OCI-LY7 (cell line): ENCODE data around the gene BTRC. TPM values are rescaled to one million over a fixed set of nuclear protein-coding genes. Genes with fewer than 3 reads are reported as not detected.

Source experiments
- BruUV-seq: library from RNA; stranded (reverse); fragments of 400-500 nt; replicated peaks from 2 replicates; lab custom pipeline; 2021; lab: Mats Ljungman, UMichigan
- CTCF ChIA-PET: fragments of 300-600 bp; sonication (Branson Sonifier 250); formaldehyde crosslinking; loops from one replicate; lab custom pipeline; 2022; ENCODE audit warnings: antibody characterized with exemption; ENCODE audit not compliant: unreplicated experiment; lab: Charles Lee
- POLR2A ChIA-PET: fragments of 300-600 bp; sonication (Branson Sonifier 250); formaldehyde crosslinking; loops from one replicate; lab custom pipeline; 2022; ENCODE audit warnings: antibody characterized with exemption; lab: Charles Lee
- DNase-seq: peaks from one replicate; pipeline ENCODE4 v3.0.0-alpha.2; 2015; ENCODE audit warnings: low spot score
- H2AFZ ChIP-seq: fragments of 200-600 bp; sonication (generic), shearing (Covaris generic); 2 replicates; pipeline ENCODE4 v1.6.1; 2014; ENCODE audit warnings: mild to moderate bottlenecking, antibody characterized with exemption, low read length, moderate library complexity
- H3K27ac ChIP-seq: fragments of 200-600 bp; sonication (generic); 2 replicates; pipeline ENCODE4 v1.5.1; 2014; ENCODE audit warnings: mixed run types, low read depth, mild to moderate bottlenecking, moderate library complexity, low read length, inconsistent platforms; ENCODE audit not compliant: poor library complexity, severe bottlenecking
- H3K36me3 ChIP-seq: fragments of 200-600 bp; sonication (generic); 2 replicates; pipeline ENCODE4 v1.6.1; 2014; ENCODE audit warnings: mild to moderate bottlenecking, antibody characterized with exemption, low read length, moderate library complexity, mixed read lengths; ENCODE audit not compliant: insufficient read depth
- H3K4me1 ChIP-seq: fragments of 200-600 bp; sonication (generic); 2 replicates; pipeline ENCODE4 v1.5.1; 2014; ENCODE audit warnings: mild to moderate bottlenecking, low read length; ENCODE audit not compliant: insufficient read depth, poor library complexity, severe bottlenecking
- H3K4me2 ChIP-seq: fragments of 200-600 bp; sonication (generic); 2 replicates; pipeline ENCODE4 v1.6.1; 2014; ENCODE audit warnings: mild to moderate bottlenecking, low read length
- H3K4me3 ChIP-seq: fragments of 200-600 bp; sonication (generic); 2 replicates; pipeline ENCODE4 v1.5.1; 2014; ENCODE audit warnings: mild to moderate bottlenecking, low read depth, low read length; ENCODE audit not compliant: poor library complexity, severe bottlenecking
- H3K79me2 ChIP-seq: fragments of 200-600 bp; sonication (generic); 2 replicates; pipeline ENCODE4 v1.6.1; 2016; ENCODE audit warnings: low read depth, mild to moderate bottlenecking, low read length, moderate library complexity, mixed read lengths; ENCODE audit not compliant: insufficient read depth
- H3K9me2 ChIP-seq: fragments of 200-600 bp; sonication (generic); 2 replicates; pipeline ENCODE4 v1.6.1; 2016; ENCODE audit warnings: mild to moderate bottlenecking, low read length, mixed read lengths; ENCODE audit not compliant: insufficient read depth
- H3K9me3 ChIP-seq: fragments of 200-600 bp; sonication (generic); 2 replicates; pipeline ENCODE4 v1.6.1; 2014; ENCODE audit warnings: mild to moderate bottlenecking, mixed run types, low read length, mixed read lengths
- H4K20me1 ChIP-seq: fragments of 200-600 bp; sonication (generic); 2 replicates; pipeline ENCODE4 v1.6.1; 2014; ENCODE audit warnings: mild to moderate bottlenecking, antibody characterized with exemption, low read length, moderate library complexity, mixed read lengths; ENCODE audit not compliant: insufficient read depth
- CTCF ChIP-seq: fragments of 200-600 bp; sonication (generic); conservative IDR thresholded peaks from 2 replicates; pipeline ENCODE4 v1.5.1; 2014; ENCODE audit warnings: mild to moderate bottlenecking, antibody characterized with exemption, low read length, moderate library complexity, mixed read lengths
- EZH2phosphoT487 ChIP-seq: fragments of 200-600 bp; sonication (generic); IDR thresholded peaks from 2 replicates; pipeline ENCODE4 v1.6.1; 2018; ENCODE audit warnings: low read depth, borderline replicate concordance, mild to moderate bottlenecking, mixed run types, antibody characterized with exemption, low read length, moderate library complexity, mixed read lengths
- intact Hi-C: fragments of 100-400 bp; cut with micrococcal nuclease; formaldehyde crosslinking; loops from one replicate; pipeline ENCODE4 v1.10.0; 2022; ENCODE audit not compliant: unreplicated experiment
- microRNA-seq: library from miRNA; unstranded; fragments of <30 nt; microRNA quantifications from one replicate; pipeline ENCODE4 v1.2.0, GENCODE V29; 2022; ENCODE audit warnings: borderline replicate concordance
- small RNA-seq: library from RNA; depleted of rRNA; stranded (forward); fragments of <200 nt; gene quantifications from one replicate; pipeline ENCODE3, GENCODE V24; 2014
- total RNA-seq, 2 experiments: library from RNA; depleted of rRNA in 1 of 2; stranded (reverse); fragments of >200 nt in 1 of 2; shearing (Covaris generic) in 1 of 2; gene quantifications; 2 replicates each; pipeline ENCODE4 v1.2.3, GENCODE V29; 2014 to 2022

BTRC gene
- total RNA-seq, 2 experiments from 2014 or later, result 6.1 to 17.8 TPM

DNA sequence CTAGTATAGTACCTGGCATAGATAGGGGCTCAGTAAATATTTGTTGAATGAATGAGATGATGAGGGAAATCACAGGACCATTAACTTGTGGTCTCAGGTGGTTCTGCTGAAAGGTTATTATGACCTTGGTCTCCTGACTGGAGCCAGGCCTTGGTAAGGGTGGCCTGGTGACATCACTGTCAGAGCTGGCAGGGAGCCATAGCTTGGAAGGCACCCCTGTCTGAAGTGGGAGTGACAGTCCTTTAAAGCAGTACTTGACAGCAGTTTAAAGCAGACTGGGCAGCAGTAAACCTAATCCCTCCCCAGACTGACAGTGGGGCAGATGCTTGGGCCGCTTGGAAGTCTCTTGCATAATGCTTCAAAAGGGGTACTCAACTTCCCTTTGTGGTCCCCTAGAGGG lies 247.6 kb downstream of the BTRC start:
- Histone ChIP-seq H3K4me3 (no peak overlapping the region), H3K4me1 (no peaks in the 10 kb centered on the region), H3K9me2 (no peaks in the 10 kb centered on the region), H3K79me2 (no peaks in the 10 kb centered on the region), H3K4me2 (no peak overlapping the region), H4K20me1 (no peaks in the 10 kb centered on the region), H3K36me3 (peaks cover under 1% of the 10 kb centered on the region; the same call in 1 of the 2 replicates), H3K9me3 (no peaks in the 10 kb centered on the region), H3K27ac (no peak overlapping the region), H2AFZ (no peak overlapping the region)
- TF ChIP-seq CTCF (no peak), EZH2phosphoT487 (no peak)
- BruUV-seq, result no TSS peak
- CTCF ChIA-PET, result interaction anchor here (1.5 to 1.7 kb wide), 3 partner anchors 167 to 180 kb away, joined by 3 to 20 read pairs (median 7); no protein-coding TSS in a partner anchor
- intact Hi-C loops, result no loop called here
- POLR2A ChIA-PET, result no interaction called here
- no peak for DNase-seq

DNA sequence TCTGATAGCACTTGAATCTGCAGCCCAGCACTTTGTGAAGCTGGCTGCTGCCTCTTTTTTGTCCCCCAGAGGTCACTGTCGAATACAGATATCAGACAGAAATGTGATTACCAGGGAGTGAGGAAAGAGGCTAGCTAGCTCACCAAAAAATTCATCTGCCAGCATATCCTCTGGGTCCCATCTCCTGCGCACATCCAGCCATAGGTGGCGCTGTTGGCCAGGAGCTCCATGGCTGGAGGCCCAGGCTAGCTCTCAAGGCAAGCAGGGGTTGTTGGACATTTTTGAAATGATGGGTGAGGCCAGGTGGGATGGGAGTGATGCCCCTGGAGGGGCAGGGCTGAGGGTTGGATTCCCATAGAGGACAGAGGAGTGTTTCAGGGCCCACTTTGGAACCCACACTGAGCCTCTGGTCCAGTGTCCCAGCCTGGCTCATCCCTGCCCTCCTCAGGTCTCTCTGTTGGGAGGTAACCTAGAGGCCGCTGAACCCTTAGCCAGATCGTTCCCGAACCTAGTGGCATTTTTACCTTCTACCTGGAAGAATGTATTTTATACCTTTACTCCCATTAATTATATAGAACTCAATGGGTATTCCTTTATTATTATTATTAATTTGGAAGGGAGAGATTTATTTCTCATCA lies 248.9 kb downstream of the BTRC start:
- Histone ChIP-seq H3K4me3 (no peak overlapping the region), H2AFZ (no peak overlapping the region), H4K20me1 (no peaks in the 10 kb centered on the region), H3K4me2 (no peak overlapping the region), H3K79me2 (no peaks in the 10 kb centered on the region), H3K36me3 (peaks cover 4% of the 10 kb centered on the region; the same call in 1 of the 2 replicates), H3K9me3 (no peaks in the 10 kb centered on the region), H3K9me2 (no peaks in the 10 kb centered on the region), H3K27ac (no peak overlapping the region), H3K4me1 (no peaks in the 10 kb centered on the region)
- POLR2A ChIA-PET, result interaction anchor here (0.5 to 1.1 kb wide), 5 partner anchors 13 to 213 kb away, joined by 3 to 8 read pairs (median 4); no protein-coding TSS in a partner anchor
- intact Hi-C loops, result loop anchor here (1.0 kb wide), 2 partner anchors 91 to 178 kb away; no protein-coding TSS in a partner anchor
- peak; percentile 90 for DNase-seq
- TF ChIP-seq CTCF (peak; percentile 99), EZH2phosphoT487 (no peak)
- CTCF ChIA-PET, result interaction anchor here (0.5 to 1.7 kb wide), 7 partner anchors 13 to 292 kb away, joined by 3 to 20 read pairs (median 5); partner anchors contain the start of genes DPCD and POLL
- BruUV-seq, result no TSS peak

Small RNA genes within 50 kb of the gene (microRNA-seq; reads per million reads assigned to microRNA genes)
- gene MIR3158-1 (not detected), gene MIR3158-2 (not detected)

Small RNA genes within 50 kb of the gene (small RNA-seq; reads per million reads assigned to genes)
- gene MIR3158-1 (not detected), gene RNU2-43P (0.94 reads per million, percentile 45 among the genes with 10 or more reads in this experiment), gene RNU2-59P (9.3 reads per million, percentile 95 among the genes with 10 or more reads in this experiment)

Other genes with a start within 250 kb of the BTRC start
- gene TLX1, start 222.9 kb upstream of the BTRC start, total RNA-seq (2014; rRNA removed; shearing (Covaris generic)), result not detected in 2 replicates
- not detected in 2 replicates for gene TLX1, start 222.9 kb upstream of the BTRC start, total RNA-seq (2022)
- not detected in 2 replicates for gene LBX1, start 124.7 kb upstream of the BTRC start, total RNA-seq (2014; rRNA removed; shearing (Covaris generic))
- not detected in 2 replicates for gene LBX1, start 124.7 kb upstream of the BTRC start, total RNA-seq (2022)
- gene POLL, start 234.1 kb downstream of the BTRC start, total RNA-seq (2014; rRNA removed; shearing (Covaris generic)), result 14.3 and 22.0 TPM in 2 replicates
- 34.0 and 35.6 TPM in 2 replicates for gene POLL, start 234.1 kb downstream of the BTRC start, total RNA-seq (2022)
- gene DPCD, start 234.2 kb downstream of the BTRC start, total RNA-seq (2014; rRNA removed; shearing (Covaris generic)), result 9.1 and 13.9 TPM in 2 replicates
- 6.3 and 10.3 TPM in 2 replicates for gene DPCD, start 234.2 kb downstream of the BTRC start, total RNA-seq (2022)